ENCODE measurements around the gene ADGRE2.
A peak's percentile ranks its signal among the peaks of the same experiment; 100 is the strongest.
"Not testable (repeated sequence)": the region's sequence is repeated elsewhere in the genome, so short reads cannot be mapped to it uniquely, and the experiment has no call there.

The ADGRE2 gene

DNA sequence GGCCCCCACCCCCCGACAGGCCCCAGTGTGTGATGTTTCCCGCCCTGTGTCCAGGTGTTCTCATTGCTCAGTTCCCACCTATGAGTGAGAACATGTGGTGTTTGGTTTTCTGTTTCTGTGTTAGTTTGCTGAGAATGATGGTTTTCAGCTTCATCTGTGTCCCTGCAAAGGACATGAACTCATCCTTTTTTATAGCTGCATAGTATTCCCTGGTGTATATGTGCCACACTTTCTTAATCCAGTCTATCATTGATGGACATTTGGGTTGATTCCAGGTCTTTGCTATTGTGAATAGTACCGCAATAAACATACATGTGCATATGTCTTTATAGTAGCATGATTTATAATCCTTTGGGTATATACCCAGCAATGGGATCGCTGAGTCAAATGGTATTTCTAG is 715 bp downstream of the ADGRE2 start:
- DNase-seq: not testable (repeated sequence)

- peak; percentile 38 for DNase-seq
Observed at GRCh38 chr19:14775869-14776586, 2.3 kb downstream of the ADGRE2 start.

- not testable (repeated sequence) for DNase-seq
Observed at GRCh38 chr19:14775326-14775725, 3.0 kb downstream of the ADGRE2 start.

DNA sequence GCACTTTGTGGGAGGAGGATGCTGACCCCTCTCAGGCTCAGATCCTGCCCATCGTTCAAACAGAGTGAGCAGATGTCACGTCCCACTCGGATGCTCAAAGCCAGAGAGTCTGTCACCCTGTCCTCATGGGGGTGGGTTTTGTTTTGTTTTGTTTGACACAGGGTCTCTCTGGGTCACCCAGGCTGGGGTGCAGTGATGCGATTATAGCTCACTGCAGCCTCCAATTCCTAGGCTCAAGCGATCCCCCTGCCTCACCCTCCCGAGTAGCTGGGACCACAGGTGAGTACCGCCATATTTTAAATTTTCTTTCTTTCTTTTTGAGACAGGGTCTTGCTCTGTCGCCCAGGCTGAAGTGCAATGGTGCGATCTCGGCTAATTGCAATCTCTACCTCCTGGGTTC is 4.0 kb downstream of the ADGRE2 start:
- no peak for DNase-seq

- not testable (repeated sequence) for DNase-seq
Observed at GRCh38 chr19:14773722-14774121, 4.6 kb downstream of the ADGRE2 start.

DNA sequence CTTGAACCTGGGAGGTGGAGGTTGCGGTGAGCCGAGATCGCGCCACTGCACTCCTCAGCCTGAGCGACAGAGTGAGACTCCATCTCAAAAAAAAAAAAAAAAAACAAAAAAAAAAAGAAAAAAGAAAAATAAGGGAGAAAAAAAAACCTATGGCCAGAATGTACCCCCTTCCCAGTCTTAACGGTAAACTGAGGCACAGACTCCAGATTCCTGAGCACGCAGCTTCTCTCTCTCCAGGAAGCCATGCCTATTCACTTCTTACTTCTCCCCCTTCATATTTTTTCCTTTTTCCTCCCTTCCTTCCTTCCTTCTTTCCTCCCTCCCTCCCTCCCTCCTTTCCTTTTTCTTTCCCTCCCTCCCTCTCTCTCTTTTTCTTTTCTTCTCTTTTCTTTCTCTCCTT is 5.4 kb downstream of the ADGRE2 start:
- DNase-seq: no peak

DNA sequence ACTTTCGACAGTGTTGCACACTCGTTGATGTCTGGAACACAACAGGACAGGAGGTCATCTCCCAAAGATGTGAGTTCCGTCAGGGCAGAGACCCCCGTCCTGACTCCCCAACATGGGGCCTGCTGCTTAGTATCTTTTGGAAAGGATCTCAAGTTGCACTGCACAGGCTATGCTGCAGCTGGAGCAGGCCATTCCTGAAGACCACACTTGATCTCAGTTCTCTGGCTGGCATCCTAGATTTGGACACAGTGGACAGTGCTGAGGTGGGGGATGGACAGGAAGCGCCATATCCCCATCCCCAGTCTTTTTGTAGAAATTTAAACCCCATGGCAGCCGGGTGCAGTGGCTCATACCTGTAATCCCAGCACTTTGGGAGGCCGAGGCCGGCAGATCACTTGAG is 5.9 kb downstream of the ADGRE2 start:
- DNase-seq: no peak

DNA sequence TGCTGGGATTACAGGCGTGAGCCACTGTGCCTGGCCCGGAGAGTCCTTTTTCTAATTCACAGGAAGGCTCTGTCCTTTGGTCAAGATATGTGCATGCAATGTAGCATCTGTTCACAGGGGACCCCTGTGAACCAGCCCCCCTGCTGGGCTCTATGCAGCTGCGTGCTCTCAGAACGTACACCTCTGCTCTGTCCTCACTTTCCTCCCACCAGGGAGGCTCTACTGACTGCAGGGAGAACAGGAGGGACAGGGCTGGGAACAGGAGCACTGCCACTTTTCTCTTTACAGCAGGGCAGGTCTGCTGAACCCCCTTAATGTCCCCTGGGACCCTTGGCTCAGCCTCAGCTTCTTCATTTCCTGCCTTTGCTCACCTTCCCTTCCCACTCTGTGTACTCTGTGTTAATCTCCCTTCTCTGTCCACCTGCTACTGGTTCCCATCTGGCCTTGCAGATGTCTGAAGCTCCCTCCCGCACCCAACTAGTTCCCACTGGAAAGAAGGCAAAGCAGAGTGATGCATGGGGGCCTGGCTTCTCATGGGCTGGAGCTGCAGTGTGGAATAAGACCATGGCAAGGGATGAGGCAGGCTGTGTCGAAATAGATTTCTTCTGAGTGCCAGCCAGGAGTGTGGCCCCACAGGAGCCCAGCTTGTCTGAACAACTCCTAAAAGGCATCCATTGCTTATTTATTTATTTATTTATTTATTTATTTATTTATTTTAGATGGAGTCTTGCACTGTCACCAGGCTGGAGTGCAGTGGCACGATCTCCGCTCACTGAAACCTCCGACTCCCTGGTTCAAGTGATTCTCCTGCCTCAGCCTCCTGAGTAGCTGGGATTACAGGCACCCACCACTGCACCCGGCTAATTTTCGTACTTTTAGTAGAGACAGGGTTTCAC is 7.2 kb downstream of the ADGRE2 start:
- DNase-seq: no peak

DNA sequence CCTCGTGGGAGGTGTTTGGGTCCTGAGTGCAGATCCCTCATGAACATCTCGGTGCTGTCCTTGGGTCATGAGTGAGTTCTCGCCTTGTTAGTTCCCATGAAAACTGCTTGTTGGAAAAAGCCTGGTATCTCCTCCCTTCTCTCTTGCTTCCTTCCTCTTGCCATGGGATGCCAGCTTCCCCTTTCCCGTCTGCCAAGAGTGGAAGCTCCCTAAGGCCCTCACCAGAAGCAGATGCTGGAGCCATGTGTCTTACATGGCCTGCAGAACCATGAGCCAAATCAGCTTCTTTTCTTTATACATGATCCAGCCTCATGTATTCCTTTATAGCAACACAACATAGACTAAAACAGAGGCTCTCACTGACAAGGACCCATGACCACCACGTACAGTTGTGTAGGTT is 8.2 kb downstream of the ADGRE2 start:
- DNase-seq: no peak

GRCh38 chr19:14769201-14769600 is 9.2 kb downstream of the ADGRE2 start:
- DNase-seq: no peak

DNA sequence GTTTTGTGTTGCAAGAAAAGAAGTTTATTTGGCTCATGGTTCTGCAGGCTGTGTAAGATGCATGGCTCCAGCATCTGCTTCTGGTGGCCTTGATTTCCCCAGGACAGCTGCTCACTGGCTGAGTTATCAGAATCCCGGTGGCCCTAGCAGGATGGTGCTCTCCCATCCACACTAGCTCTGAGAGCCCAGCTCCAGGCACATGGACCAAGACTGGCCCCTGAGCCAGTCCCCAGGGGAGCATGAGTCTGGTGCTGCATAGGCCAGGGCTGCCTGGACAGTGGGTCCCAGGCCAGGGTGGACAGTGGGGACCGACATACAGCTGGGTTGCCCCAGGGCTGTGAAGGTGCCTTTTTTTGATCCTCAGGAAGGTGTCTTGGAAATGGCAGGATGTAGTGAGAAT is 10.4 kb downstream of the ADGRE2 start:
- no peak for DNase-seq

DNA sequence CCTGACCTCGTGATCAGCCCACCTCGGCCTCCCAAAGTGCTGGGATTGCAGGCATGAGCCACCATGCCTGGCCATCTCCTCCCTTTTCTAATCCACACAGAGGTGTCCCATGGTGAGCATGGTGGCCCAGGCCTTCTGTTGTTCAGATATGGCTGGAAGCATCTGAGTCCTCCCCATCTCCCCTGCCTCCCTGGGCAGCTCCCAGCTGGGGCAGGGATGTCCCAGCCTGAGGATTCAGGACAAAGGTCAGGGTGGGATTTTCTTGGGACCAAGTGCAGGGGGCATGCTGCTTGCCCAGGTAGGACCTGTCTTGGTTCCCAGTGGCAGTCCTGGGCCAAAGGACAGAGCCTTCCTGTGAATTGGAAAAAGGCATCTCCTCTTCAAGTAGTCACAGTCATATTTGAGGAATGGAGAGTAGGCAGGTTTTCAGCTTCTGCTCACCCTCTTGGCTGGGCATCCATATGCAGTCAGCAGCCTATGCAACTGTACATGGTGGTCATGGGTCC is 10.8 kb downstream of the ADGRE2 start:
- DNase-seq: no peak

GRCh38 chr19:14765841-14766240 is 12.5 kb downstream of the ADGRE2 start:
- DNase-seq: not testable (repeated sequence)

DNA sequence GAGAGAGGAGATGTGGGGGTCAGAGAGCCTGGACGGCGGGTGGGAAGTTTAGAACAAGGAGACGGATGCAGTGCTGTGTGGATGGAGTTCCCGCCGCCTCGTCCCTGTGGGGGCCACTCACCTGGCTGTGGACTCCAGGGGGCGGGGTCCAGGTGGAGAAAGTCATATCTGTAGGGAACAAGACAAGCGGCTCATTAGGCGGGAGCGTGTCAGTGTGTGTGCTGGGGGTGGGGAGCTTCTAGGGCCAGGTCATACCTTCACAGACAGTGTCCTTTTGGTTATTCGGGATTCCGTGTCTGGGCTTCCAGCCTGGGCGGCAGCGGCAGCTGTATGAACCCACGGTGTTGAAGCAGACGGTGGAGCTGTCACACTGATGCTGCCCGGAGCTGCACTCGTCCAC is 13.0 kb downstream of the ADGRE2 start:
- not testable (repeated sequence) for DNase-seq

- DNase-seq: no peak
Observed at GRCh38 chr19:14764401-14764800, 14.0 kb downstream of the ADGRE2 start.

DNA sequence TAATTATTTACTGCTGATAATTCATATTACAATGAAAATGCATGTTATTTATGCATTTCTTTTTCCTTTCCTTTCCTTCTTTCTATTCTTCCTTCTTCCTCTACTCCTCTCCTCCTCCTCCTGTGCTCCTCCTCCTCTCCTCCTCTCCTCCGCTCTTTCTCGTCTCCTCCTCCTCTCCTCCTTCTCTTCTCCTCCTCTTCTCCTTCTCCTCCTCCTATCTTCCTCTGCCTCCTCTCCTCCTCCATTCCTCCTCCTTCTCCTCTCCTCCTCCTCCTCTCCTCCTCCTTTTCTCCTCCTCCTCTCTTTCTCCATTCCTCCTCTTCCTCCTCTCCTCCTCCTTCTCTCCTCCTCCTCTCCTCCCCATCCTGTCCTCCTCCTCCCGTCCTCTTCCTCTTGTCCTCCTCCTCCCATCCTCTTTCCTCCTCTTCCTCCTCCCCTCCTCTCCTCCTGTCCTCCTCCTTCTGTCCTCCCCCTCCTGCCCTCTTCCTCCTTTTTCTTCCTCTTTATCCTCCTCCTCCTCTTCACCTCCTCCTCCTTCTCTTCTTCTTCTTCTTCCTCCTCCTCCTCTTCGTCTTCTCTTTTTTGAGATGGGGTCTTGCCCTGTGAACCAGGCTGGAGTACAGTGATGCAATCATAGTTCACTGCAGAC is 14.7 kb downstream of the ADGRE2 start:
- no peak for DNase-seq

DNA sequence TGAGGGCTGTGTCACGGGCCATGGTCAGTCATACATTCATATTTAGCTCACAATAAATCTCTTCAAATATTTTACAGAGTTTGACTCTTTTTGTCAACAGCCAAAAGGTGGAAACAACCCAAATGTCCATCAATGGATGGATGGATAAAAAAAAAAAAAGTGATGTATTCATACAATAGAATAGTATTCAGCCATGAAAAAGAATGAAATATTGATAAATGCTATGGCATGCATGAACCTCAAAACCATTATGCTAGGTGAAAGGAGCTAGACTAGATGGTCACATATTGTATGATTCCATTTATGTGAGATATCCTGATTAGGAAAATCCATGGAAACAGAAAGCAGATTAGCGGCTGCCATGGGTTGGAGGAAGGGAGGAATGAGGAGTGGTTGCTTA is 16.2 kb downstream of the ADGRE2 start:
- no peak for DNase-seq

DNA sequence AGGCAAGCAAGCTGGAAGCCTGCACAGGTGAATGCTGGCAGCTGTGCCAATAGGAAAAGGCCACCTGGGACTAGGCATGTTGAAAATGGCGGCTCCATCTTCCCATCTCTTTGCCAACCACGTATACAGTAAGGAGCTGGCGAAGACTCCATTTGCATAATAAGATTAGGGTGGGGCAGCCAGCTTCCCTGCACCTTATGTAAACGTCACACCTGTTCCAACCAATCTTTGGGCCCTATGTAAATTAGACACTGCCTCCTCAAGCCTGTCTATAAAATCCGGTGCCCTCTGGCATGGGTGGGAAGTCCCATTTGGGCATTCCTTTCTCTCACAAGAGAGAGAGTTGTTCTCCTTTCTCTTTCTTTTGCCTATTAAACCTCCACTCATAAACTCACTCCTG is 16.8 kb downstream of the ADGRE2 start:
- DNase-seq: no peak

- DNase-seq: no peak
Observed at GRCh38 chr19:14758816-14759215, 19.5 kb downstream of the ADGRE2 start.

- DNase-seq: no peak
Observed at GRCh38 chr19:14748601-14749000, 29.8 kb downstream of the ADGRE2 start.

DNA sequence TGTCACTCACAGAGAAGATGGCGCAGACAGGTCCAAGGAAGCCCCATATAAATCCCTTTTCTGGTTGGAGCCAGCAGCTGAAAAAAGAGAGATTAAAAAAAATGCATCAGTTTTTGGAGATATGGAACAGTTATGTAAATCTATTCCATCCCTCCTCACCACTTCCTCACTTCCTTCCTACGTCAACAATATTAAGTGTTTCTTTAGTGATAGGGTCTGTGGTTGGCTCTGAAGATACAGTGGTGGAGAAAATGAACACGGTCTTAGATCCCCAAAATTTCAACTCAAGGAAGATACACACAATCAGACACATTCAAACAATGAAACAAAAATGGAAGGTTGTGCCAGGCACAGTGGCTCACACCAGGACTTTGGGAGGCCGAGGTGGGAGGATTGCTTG is 31.5 kb downstream of the ADGRE2 start:
- DNase-seq: no peak

DNA sequence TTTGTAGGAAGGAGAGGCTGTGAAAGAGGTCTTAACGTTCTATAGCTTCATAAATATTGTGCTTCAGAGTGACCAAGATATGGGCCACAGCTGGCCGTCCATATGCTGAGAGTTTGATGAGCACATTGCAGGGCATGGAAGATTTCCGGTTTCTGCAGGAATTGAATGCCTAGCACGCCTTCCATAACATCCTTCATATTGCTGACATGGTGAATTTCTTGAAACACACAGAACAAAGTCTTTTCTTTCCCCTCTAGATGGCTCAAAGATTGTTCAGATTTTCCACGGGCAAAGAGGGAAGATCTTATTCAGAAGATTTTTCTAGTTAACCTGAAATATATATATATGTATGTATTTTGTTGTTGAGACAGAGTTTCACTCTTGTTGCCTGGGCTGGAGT is 42.4 kb downstream of the ADGRE2 start:
- DNase-seq: no peak

DNA sequence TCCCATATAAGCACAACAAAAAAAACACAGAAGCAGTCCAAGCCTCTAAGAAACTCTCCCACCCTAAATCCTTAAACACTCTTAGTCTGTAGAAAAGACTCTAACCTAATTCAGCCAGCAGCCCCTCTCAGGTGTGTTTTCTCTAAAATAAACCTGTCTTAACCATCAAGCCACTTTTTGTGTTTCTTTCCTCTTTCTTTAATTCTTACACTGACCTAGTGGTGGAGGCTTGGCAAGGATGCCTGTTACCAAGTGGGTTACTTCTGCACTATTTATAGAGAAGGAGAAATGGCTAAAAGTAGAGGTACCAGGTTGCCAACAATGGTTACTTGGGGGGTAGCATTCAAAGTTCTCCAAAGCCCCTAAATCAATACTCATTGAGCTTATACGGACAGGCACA is 44.8 kb downstream of the ADGRE2 start:
- no peak for DNase-seq

DNA sequence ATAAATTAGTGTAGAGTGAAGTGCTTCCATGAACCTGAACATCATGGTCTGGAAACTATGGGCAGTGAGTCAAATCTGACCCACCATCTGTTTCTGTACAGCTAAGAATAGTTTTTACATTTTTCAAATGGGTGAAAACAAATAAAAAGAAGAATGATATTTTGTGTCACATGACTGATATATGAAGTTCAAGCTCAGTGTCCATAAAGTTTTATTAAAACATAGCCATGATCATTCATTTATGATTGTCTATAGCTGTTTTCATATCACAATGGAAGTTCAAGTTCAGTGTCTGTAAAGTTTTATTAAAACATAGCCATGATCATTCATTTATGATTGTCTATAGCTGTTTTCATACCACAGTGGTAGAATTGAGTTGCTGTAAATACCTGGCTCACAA is 45.9 kb downstream of the ADGRE2 start:
- no peak for DNase-seq

All from inflammatory macrophage treated with lipopolysaccharide for 4 hours (primary cell).